Keratinocyte (primary cell): ENCODE measurements around the gene MPV17L2. TPM values are rescaled to one million over a fixed set of nuclear protein-coding genes. Genes with fewer than 3 reads are reported as not detected.

Source experiments
- DNase-seq: peaks from one replicate; pipeline ENCODE4 v3.0.0-alpha.2; 2011; ENCODE audit warnings: low read depth, missing footprints, low spot score
- FAIRE-seq: peaks from 2 replicates; lab custom pipeline; 2011; peaks lifted over from hg19 to GRCh38; lab: Jason Lieb, UNC
- H2AFZ ChIP-seq: 2 replicates; pipeline ENCODE4 v1.6.0; 2012; ENCODE audit warnings: low read length, control low read depth, inconsistent platforms; ENCODE audit not compliant: control insufficient read depth
- H3K27ac ChIP-seq: 2 replicates; pipeline ENCODE4 v1.5.1; 2011; ENCODE audit warnings: low read length; ENCODE audit not compliant: control insufficient read depth, insufficient read depth
- H3K27me3 ChIP-seq: 3 replicates; pipeline ENCODE4 v1.6.0; 2011; ENCODE audit warnings: low read length; ENCODE audit not compliant: control insufficient read depth, insufficient read depth; ENCODE audit errors: extremely low read depth
- H3K36me3 ChIP-seq, 2 experiments: 2 replicates in 1 of 2; 3 replicates in 1 of 2; pipeline ENCODE4 v1.5.1; 2011; ENCODE audit warnings: low read length in 2 of 2, mild to moderate bottlenecking in 1 of 2; ENCODE audit not compliant: control insufficient read depth in 2 of 2, insufficient read depth in 2 of 2; ENCODE audit errors: extremely low read depth in 1 of 2
- H3K4me1 ChIP-seq: 3 replicates; pipeline ENCODE4 v1.5.1; 2011; ENCODE audit warnings: low read length; ENCODE audit not compliant: control insufficient read depth, insufficient read depth; ENCODE audit errors: extremely low read depth
- H3K4me2 ChIP-seq: 3 replicates; pipeline ENCODE4 v1.6.0; 2011; ENCODE audit warnings: low read depth, low read length; ENCODE audit not compliant: control insufficient read depth, insufficient read depth; ENCODE audit errors: extremely low read depth
- H3K4me3 ChIP-seq, 3 experiments: fragments of 200-600 bp in 1 of 3; sonication (generic) in 1 of 3; 2 replicates in 2 of 3; 3 replicates in 1 of 3; pipeline ENCODE4 v1.5.1; 2011 to 2016; ENCODE audit warnings: low read length in 3 of 3, mild to moderate bottlenecking in 3 of 3, control low read depth in 2 of 3, inconsistent platforms in 1 of 3, low read depth in 1 of 3, mixed read lengths in 1 of 3, mixed run types in 1 of 3, moderate library complexity in 1 of 3; ENCODE audit not compliant: control insufficient read depth in 2 of 3, insufficient read depth in 2 of 3; ENCODE audit errors: extremely low read depth in 1 of 3
- H3K79me2 ChIP-seq: 2 replicates; pipeline ENCODE4 v1.6.0; 2012; ENCODE audit warnings: low read length; ENCODE audit not compliant: control insufficient read depth, insufficient read depth
- H3K9ac ChIP-seq: 3 replicates; pipeline ENCODE4 v1.6.0; 2011; ENCODE audit warnings: low read length; ENCODE audit not compliant: control insufficient read depth, insufficient read depth; ENCODE audit errors: extremely low read depth
- H3K9me1 ChIP-seq: 3 replicates; pipeline ENCODE4 v1.6.0; 2011; ENCODE audit warnings: low read length; ENCODE audit not compliant: control insufficient read depth, insufficient read depth; ENCODE audit errors: extremely low read depth
- H3K9me3 ChIP-seq: 2 replicates; pipeline ENCODE4 v1.5.1; 2012; ENCODE audit warnings: low read depth, low read length; ENCODE audit not compliant: control insufficient read depth
- H4K20me1 ChIP-seq: 3 replicates; pipeline ENCODE4 v1.6.0; 2011; ENCODE audit warnings: low read length; ENCODE audit not compliant: control insufficient read depth, insufficient read depth; ENCODE audit errors: extremely low read depth
- EZH2 ChIP-seq: IDR thresholded peaks from one replicate; pipeline ENCODE4 v1.6.1; 2012; ENCODE audit warnings: inconsistent platforms, mild to moderate bottlenecking, low read length, moderate library complexity
- dilution Hi-C: fragments of 300-500 bp; cut with MboI; formaldehyde crosslinking; loops from one replicate; pipeline ENCODE4 v1.7.0; 2020; ENCODE audit warnings: low sequenced_read_pairs; ENCODE audit not compliant: extremely low pct_ligation_motif_present
- polyA plus RNA-seq, 5 experiments: library from polyadenylated mRNA; depleted of rRNA in 3 of 5; stranded (reverse) in 3 of 5; stranded (forward) in 1 of 5; unstranded in 1 of 5; fragments of >200 nt; gene quantifications; 1 replicate in 1 of 5; 2 replicates in 3 of 5; 3 replicates in 1 of 5; pipeline versions ENCODE4 v1.2.1 to v1.2.3, GENCODE V29; 2011 to 2012; ENCODE audit warnings: missing spikeins in 2 of 5, low read depth in 1 of 5, low replicate concordance in 1 of 5
- TF ChIP-seq, protein P1 (sequence below), 3 experiments: IDR thresholded peaks in 1 of 3; conservative IDR thresholded peaks in 1 of 3; optimal IDR thresholded peaks in 1 of 3; 2 replicates in 2 of 3; 3 replicates in 1 of 3; pipeline versions ENCODE3 to v1.5.1; 2011; ENCODE audit warnings: low read length in 3 of 3, mild to moderate bottlenecking in 3 of 3, moderate library complexity in 2 of 3, control low read depth in 1 of 3, inconsistent platforms in 1 of 3; ENCODE audit not compliant: insufficient read depth in 2 of 3; ENCODE audit errors: extremely low read depth in 1 of 3

The MPV17L2 gene
- polyA plus RNA-seq, 1 donor (not counting 4 experiments of a cell fraction or from before 2014, with no cell fraction given), result 26.3 TPM

DNA sequence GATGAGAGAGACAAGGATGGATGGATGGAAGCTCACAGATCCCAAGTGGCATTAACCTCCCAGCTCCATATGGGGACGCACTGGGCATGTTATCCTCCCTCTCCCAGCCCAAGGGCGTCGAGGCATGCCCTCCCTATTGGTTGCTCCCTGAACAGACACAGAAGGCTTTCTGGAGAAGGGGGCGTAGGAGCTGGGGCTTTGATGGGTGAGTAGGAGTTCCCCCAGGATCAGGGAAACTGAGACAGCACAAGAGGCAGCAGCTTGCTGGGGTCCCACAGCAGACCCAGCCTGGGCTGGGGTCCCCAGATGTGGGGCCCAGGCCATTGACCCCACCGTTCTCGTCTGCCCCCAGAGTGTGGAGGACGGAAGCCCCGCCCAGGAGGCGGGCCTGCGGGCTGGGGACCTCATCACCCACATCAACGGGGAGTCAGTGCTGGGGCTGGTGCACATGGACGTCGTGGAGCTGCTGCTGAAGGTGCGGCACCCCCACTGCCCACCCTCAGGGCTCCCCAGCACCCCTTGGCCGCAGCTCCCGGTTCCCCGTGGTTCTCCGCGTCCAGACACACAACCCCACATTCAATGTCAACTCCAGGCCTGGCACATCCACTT, 47.5 kb upstream of the MPV17L2 start:
- H4K20me1 ChIP-seq, result no peaks in the 10 kb centered on the region
- no peaks in the 10 kb centered on the region for H3K79me2 ChIP-seq
- no peak overlapping the region for H2AFZ ChIP-seq
- DNase-seq (no peak), FAIRE-seq (no peak)
- H3K4me3 ChIP-seq, result no peak overlapping the region
- no peaks in the 10 kb centered on the region for H3K27me3 ChIP-seq
- H3K4me1 ChIP-seq, result no peaks in the 10 kb centered on the region
- H3K27ac ChIP-seq, result no peak overlapping the region
- TF ChIP-seq EZH2, result no peak
- H3K9me1 ChIP-seq, result no peaks in the 10 kb centered on the region
- H3K9me3 ChIP-seq, result no peaks in the 10 kb centered on the region
- dilution Hi-C loops, result no loop called here
- peaks cover 0 to 13% of the 10 kb centered on the region in 2 experiments for H3K36me3 ChIP-seq
- H3K9ac ChIP-seq, result no peak overlapping the region
- no peak overlapping the region for H3K4me2 ChIP-seq

DNA sequence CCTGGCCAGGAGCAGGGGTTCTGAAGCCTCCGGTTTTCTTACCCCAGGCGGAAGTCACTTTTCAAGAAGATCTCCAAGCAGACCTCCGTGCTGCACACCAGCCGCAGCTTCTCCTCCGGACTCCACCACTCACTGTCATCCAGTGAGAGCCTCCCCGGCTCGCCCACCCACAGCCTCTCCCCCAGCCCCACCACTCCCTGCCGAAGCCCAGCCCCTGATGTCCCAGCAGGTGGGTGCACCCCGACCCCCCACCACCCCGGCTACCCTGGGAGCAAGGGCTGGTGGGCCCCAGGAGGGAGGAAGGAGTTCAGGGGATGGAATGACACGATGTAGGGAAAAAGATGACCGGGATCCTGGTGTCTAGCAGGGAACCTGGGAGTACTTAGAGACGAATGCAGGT, 45.6 kb upstream of the MPV17L2 start:
- no peaks in the 10 kb centered on the region for H4K20me1 ChIP-seq
- no peak overlapping the region for H3K4me3 ChIP-seq
- H3K4me1 ChIP-seq, result peaks cover 6% of the 10 kb centered on the region
- no peaks in the 10 kb centered on the region for H3K9me1 ChIP-seq
- H3K36me3 ChIP-seq, result peaks cover 0 to 10% of the 10 kb centered on the region in 2 experiments
- no peak overlapping the region for H3K4me2 ChIP-seq
- no peaks in the 10 kb centered on the region for H3K79me2 ChIP-seq
- H3K27ac ChIP-seq, result no peak overlapping the region
- TF ChIP-seq, protein P1, sequence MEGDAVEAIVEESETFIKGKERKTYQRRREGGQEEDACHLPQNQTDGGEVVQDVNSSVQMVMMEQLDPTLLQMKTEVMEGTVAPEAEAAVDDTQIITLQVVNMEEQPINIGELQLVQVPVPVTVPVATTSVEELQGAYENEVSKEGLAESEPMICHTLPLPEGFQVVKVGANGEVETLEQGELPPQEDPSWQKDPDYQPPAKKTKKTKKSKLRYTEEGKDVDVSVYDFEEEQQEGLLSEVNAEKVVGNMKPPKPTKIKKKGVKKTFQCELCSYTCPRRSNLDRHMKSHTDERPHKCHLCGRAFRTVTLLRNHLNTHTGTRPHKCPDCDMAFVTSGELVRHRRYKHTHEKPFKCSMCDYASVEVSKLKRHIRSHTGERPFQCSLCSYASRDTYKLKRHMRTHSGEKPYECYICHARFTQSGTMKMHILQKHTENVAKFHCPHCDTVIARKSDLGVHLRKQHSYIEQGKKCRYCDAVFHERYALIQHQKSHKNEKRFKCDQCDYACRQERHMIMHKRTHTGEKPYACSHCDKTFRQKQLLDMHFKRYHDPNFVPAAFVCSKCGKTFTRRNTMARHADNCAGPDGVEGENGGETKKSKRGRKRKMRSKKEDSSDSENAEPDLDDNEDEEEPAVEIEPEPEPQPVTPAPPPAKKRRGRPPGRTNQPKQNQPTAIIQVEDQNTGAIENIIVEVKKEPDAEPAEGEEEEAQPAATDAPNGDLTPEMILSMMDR (optimal IDR thresholded peaks at IDR 0.05 in 1 of 3, IDR thresholded peaks at IDR 0.05 in 1 of 3, conservative IDR thresholded peaks at IDR 0.05 in 1 of 3; ENCODE audit: extremely low read depth in 1 of 3, insufficient read depth in 2 of 3, low read length in 3 of 3), result no peak
- no peak for TF ChIP-seq EZH2
- H3K9ac ChIP-seq, result no peak overlapping the region
- no peak for DNase-seq
- no peak for FAIRE-seq
- dilution Hi-C loops, result no loop called here
- H3K27me3 ChIP-seq, result no peaks in the 10 kb centered on the region
- H3K9me3 ChIP-seq, result no peaks in the 10 kb centered on the region
- no peak overlapping the region for H2AFZ ChIP-seq

DNA sequence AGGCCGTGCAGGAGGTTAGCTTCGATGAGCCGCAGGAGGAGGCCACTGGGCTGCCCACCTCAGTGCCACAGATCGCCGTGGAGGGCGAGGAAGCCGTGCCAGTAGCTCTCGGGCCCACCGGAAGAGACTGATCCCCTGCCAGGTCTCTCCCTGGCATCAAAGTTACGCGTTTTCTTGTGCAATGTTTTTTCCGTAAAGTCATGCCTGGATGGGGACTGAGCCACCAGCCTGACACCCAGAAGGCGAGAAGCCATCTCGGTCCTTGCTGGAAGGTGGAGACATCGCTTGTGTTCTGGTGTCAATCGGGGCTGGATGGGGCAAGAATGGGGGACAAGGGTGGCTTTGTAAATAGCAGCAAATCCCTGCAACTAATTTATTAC, 43.4 kb upstream of the MPV17L2 start:
- Histone ChIP-seq H3K9me3 (no peaks in the 10 kb centered on the region), H2AFZ (no peak overlapping the region), H3K36me3 (peaks cover 0 to 7% of the 10 kb centered on the region in 2 experiments), H3K9ac (no peak overlapping the region), H3K27ac (no peak overlapping the region), H3K4me1 (peaks cover 15% of the 10 kb centered on the region), H3K79me2 (peaks cover 12% of the 10 kb centered on the region), H3K9me1 (no peaks in the 10 kb centered on the region), H3K4me3 (no peak overlapping the region), H4K20me1 (no peaks in the 10 kb centered on the region), H3K27me3 (no peaks in the 10 kb centered on the region), H3K4me2 (peak overlapping the region; percentile 17)
- no peak for FAIRE-seq
- TF ChIP-seq, protein P1 (optimal IDR thresholded peaks at IDR 0.05 in 1 of 3, IDR thresholded peaks at IDR 0.05 in 1 of 3, conservative IDR thresholded peaks at IDR 0.05 in 1 of 3; ENCODE audit: extremely low read depth in 1 of 3, insufficient read depth in 2 of 3, low read length in 3 of 3), result no peak
- TF ChIP-seq EZH2, result no peak
- dilution Hi-C loops, result no loop called here
- no peak for DNase-seq
